ENCODE data around the gene HS6ST1.

GRCh38 chr2:128343459-128343858 lies 24.8 kb upstream of the HS6ST1 start:
- TF ChIP-seq, protein P1, sequence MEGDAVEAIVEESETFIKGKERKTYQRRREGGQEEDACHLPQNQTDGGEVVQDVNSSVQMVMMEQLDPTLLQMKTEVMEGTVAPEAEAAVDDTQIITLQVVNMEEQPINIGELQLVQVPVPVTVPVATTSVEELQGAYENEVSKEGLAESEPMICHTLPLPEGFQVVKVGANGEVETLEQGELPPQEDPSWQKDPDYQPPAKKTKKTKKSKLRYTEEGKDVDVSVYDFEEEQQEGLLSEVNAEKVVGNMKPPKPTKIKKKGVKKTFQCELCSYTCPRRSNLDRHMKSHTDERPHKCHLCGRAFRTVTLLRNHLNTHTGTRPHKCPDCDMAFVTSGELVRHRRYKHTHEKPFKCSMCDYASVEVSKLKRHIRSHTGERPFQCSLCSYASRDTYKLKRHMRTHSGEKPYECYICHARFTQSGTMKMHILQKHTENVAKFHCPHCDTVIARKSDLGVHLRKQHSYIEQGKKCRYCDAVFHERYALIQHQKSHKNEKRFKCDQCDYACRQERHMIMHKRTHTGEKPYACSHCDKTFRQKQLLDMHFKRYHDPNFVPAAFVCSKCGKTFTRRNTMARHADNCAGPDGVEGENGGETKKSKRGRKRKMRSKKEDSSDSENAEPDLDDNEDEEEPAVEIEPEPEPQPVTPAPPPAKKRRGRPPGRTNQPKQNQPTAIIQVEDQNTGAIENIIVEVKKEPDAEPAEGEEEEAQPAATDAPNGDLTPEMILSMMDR (IDR thresholded peaks at IDR 0.05; ENCODE audit: low read length) = no peak
- no peak for TF ChIP-seq EZH2 (IDR thresholded peaks at IDR 0.05; ENCODE audit: borderline replicate concordance, low read length)

All from OCI-LY1 (cell line).